Epithelial cell of esophagus (primary cell): Measurements from ENCODE around the gene ENDOU.
A peak's percentile ranks its signal among the peaks of the same experiment; 100 is the strongest.

Experiments
- DNase-seq: peaks from one replicate; pipeline ENCODE4 v3.0.0; 2010; ENCODE audit warnings: low read depth
- H3K4me3 ChIP-seq: 2 replicates; pipeline ENCODE4 v1.5.1; 2011; ENCODE audit warnings: mild to moderate bottlenecking, low read length, control low read depth
- CTCF ChIP-seq: IDR thresholded peaks from 2 replicates; pipeline ENCODE4 v1.5.1; 2011; ENCODE audit warnings: low read depth, mild to moderate bottlenecking, low read length, control low read depth, inconsistent platforms; ENCODE audit not compliant: insufficient read depth; ENCODE audit errors: missing control alignments

ENDOU gene

DNA sequence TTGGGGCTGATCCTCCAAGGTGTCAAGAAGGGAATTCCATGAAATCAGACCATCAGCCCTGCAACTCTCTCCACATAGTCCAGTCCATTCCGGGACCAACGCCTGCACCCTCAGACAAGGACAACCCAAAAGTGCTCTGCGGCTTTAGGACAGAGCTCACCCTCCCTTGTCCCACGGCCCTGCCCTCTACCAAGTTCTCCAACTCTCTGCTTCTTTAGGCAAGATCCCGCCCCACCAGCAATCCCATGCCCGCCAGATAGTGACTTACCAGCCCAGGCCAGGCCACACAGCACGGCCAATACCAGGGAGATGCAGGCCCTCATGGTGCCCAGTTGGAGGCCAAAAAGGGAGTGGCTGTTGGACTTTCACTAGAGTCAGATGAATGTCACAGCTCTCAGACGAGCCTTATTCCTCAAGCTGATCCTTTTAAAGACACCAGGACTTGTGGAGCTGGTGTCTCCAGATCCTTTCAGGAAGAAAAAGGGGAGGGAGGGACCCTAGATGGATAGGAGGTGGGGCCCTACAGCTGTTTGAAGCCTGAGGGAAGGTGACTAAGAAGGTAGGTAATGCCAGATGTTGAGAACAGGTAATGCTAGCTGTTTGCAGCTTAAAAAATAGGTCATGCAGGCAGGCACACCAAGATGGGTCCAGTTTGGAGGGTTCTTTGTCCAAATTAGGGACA, at the start of gene ENDOU:
ENDOU (minus strand) TSS at position 400 of the 682 bp plus-strand sequence; CDS start at position 323, 77 bp downstream.
- H3K4me3 ChIP-seq: no peak within 1 kb of the TSS
- DNase-seq: peak; percentile 73
- no peak for TF ChIP-seq CTCF

- TF ChIP-seq CTCF: no peak
- H3K4me3 ChIP-seq: no peak overlapping the region
- DNase-seq: no peak
Observed at GRCh38 chr12:47774663-47775062, 49.4 kb upstream of the ENDOU start.

- H3K4me3 ChIP-seq: peak overlapping the region; percentile 68
- DNase-seq: no peak
- TF ChIP-seq CTCF: no peak
Observed at GRCh38 chr12:47773858-47774580, 48.7 kb upstream of the ENDOU start.

- H3K4me3 ChIP-seq: peak within 1 kb of the TSS; percentile 68
- peak; percentile 26 for TF ChIP-seq CTCF
- peak; percentile 75 for DNase-seq
Observed at GRCh38 chr12:47773062-47773857, 48.0 kb upstream of the ENDOU start, which contains the start of gene SLC48A1. SLC48A1 (plus strand) TSS chr12:47773238; CDS start chr12:47773305, 67 bp downstream.

- no peak for DNase-seq
- peak overlapping the region; percentile 55 for H3K4me3 ChIP-seq
- TF ChIP-seq CTCF: no peak
Observed at GRCh38 chr12:47772738-47773061, 47.4 kb upstream of the ENDOU start.

DNA sequence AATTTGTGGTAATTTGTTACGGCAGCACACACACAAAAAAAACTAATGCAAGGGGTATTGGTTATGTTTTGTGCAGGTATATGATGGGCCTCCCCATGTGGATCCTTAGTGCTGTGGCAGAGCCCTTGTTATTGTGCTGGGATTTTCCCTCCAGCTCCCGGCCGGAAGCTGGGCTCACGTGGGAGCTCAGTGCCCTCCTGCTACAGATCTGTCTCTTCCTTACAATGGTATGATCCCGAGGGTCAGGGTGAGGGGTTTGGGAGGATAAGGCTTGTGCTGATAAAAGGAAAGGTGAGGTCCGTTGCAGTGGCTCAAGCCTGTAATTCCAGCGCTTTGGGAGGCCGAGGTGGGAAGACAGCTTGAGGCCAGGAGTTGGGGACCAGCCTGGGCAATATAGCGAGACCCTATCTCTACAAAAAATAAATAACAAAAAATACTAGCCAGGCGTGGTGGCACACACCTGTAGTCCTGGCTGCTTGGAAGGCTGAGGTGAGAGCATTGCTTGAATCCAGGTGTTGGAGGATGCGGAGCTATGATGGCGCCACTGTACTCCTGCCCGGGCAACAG, 46.9 kb upstream of the ENDOU start:
- no peak for TF ChIP-seq CTCF
- no peak for DNase-seq
- H3K4me3 ChIP-seq: peak overlapping the region; percentile 55
